Endothelial cell of umbilical vein (primary cell): ENCODE measurements around the gene KL.
A peak's percentile ranks its signal among the peaks of the same experiment; 100 is the strongest.

Experiments used
- EZH2 ChIP-seq: IDR thresholded peaks from 2 replicates; pipeline ENCODE4 v1.6.1; 2012; ENCODE audit warnings: borderline replicate concordance, low read depth, mild to moderate bottlenecking, moderate library complexity, low read length, inconsistent platforms; ENCODE audit not compliant: severe bottlenecking
- FOS ChIP-seq: IDR thresholded peaks from 2 replicates; pipeline ENCODE4 v1.6.1; 2011; ENCODE audit warnings: mild to moderate bottlenecking, low read length, moderate library complexity, borderline replicate concordance; ENCODE audit not compliant: insufficient read depth

- TF ChIP-seq EZH2: peak; percentile 70
- no peak for TF ChIP-seq FOS
Observed at GRCh38 chr13:33016414-33017322, at the start of gene KL.
